IMR-90 (cell line): ENCODE data around the gene TMEM41A. TPM values are rescaled to one million over a fixed set of nuclear protein-coding genes. Genes with fewer than 3 reads are reported as not detected.

ENCODE experiments used
- ATAC-seq: fragments of 200-7000 bp; cut with Tn5 transposase; 2 replicates; pipeline ENCODE4 v1.9.1; 2020; ENCODE audit warnings: low read depth, mild to moderate bottlenecking, moderate library complexity
- BruUV-seq: library from RNA; stranded (reverse); fragments of 400-500 nt; replicated peaks from 2 replicates; lab custom pipeline; 2021; lab: Mats Ljungman, UMichigan
- CTCF ChIA-PET: fragments of 300-600 bp; formaldehyde crosslinking; extraction: SDS; loops from one replicate; lab custom pipeline; 2021; ENCODE audit warnings: antibody characterized with exemption; lab: Yijun Ruan, JAX
- POLR2A ChIA-PET: fragments of 300-600 bp; sonication (Branson Sonifier 250); formaldehyde crosslinking; loops from one replicate; lab custom pipeline; 2022; ENCODE audit warnings: antibody characterized with exemption; ENCODE audit not compliant: unreplicated experiment; lab: Charles Lee
- DNase-seq: peaks from one replicate; pipeline ENCODE4 v3.0.0; 2013
- H2AFZ ChIP-seq: replicated peaks from 2 replicates; pipeline ENCODE3; 2013; ENCODE audit warnings: low read length, mild to moderate bottlenecking; ENCODE audit not compliant: poor library complexity
- H2AK5ac ChIP-seq: 2 replicates; pipeline ENCODE4 v1.6.1; 2013; ENCODE audit warnings: low read depth, low read length, inconsistent platforms
- H2AK9ac ChIP-seq: replicated peaks from 2 replicates; pipeline ENCODE3; 2013; ENCODE audit warnings: mild to moderate bottlenecking, low read depth, low read length, moderate library complexity; ENCODE audit not compliant: poor library complexity
- H2BK120ac ChIP-seq: 2 replicates; pipeline ENCODE4 v1.6.1; 2013; ENCODE audit warnings: low read depth, low read length, inconsistent platforms
- H2BK15ac ChIP-seq: 3 replicates; pipeline ENCODE4 v1.6.1; 2013; ENCODE audit warnings: low read depth, low read length, inconsistent platforms
- H2BK20ac ChIP-seq: 2 replicates; pipeline ENCODE4 v1.6.1; 2013; ENCODE audit warnings: low read depth, mild to moderate bottlenecking, inconsistent platforms, low read length, moderate library complexity
- H2BK5ac ChIP-seq: 2 replicates; pipeline ENCODE4 v1.6.1; 2013; ENCODE audit warnings: mild to moderate bottlenecking, low read depth, low read length, inconsistent platforms; ENCODE audit not compliant: poor library complexity, severe bottlenecking
- H3K14ac ChIP-seq: replicated peaks from 2 replicates; pipeline ENCODE4 v1.6.1; 2013; ENCODE audit warnings: low read depth, low read length, inconsistent platforms
- H3K18ac ChIP-seq: 2 replicates; pipeline ENCODE4 v1.6.1; 2013; ENCODE audit warnings: low read depth, low read length, control low read depth
- H3K23ac ChIP-seq: 2 replicates; pipeline ENCODE4 v1.6.1; 2013; ENCODE audit warnings: low read depth, low read length, inconsistent platforms
- H3K27ac ChIP-seq: 2 replicates; pipeline ENCODE4 v1.5.1; 2013; ENCODE audit warnings: mild to moderate bottlenecking, control low read depth, low read length; ENCODE audit not compliant: insufficient read depth
- H3K27me3 ChIP-seq: 2 replicates; pipeline ENCODE4 v1.6.1; 2013; ENCODE audit warnings: low read length; ENCODE audit not compliant: control insufficient read depth, insufficient read depth
- H3K36me3 ChIP-seq: 2 replicates; pipeline ENCODE4 v1.6.1; 2013; ENCODE audit warnings: low read length, mixed read lengths; ENCODE audit not compliant: control insufficient read depth, insufficient read depth
- H3K4ac ChIP-seq: 2 replicates; pipeline ENCODE4 v1.6.1; 2013; ENCODE audit warnings: low read depth, low read length, inconsistent platforms
- H3K4me1 ChIP-seq: 2 replicates; pipeline ENCODE4 v1.6.1; 2013; ENCODE audit warnings: low read length, mixed read lengths; ENCODE audit not compliant: control insufficient read depth, insufficient read depth
- H3K4me2 ChIP-seq: 2 replicates; pipeline ENCODE4 v1.6.1; 2013; ENCODE audit warnings: low read depth, mild to moderate bottlenecking, control low read depth, low read length, moderate library complexity
- H3K4me3 ChIP-seq: 2 replicates; pipeline ENCODE4 v1.5.1; 2013; ENCODE audit warnings: low read depth, mild to moderate bottlenecking, control low read depth, low read length, moderate library complexity; ENCODE audit not compliant: insufficient read depth
- H3K56ac ChIP-seq: 2 replicates; pipeline ENCODE4 v1.6.1; 2013; ENCODE audit warnings: low read length, inconsistent platforms; ENCODE audit not compliant: insufficient read depth; ENCODE audit errors: extremely low read depth
- H3K79me1 ChIP-seq, 2 experiments: 2 replicates each; pipeline ENCODE4 v1.6.1; 2013; ENCODE audit warnings: low read length in 2 of 2, inconsistent platforms in 1 of 2, low read depth in 1 of 2
- H3K9ac ChIP-seq: 2 replicates; pipeline ENCODE4 v1.6.1; 2013; ENCODE audit warnings: low read depth, low read length, control low read depth
- H3K9me1 ChIP-seq: 2 replicates; pipeline ENCODE4 v1.6.1; 2013; ENCODE audit warnings: low read length, inconsistent platforms; ENCODE audit not compliant: insufficient read depth
- H3K9me3 ChIP-seq: 2 replicates; pipeline ENCODE4 v1.6.1; 2013; ENCODE audit warnings: low read length; ENCODE audit not compliant: control insufficient read depth, insufficient read depth
- H4K20me1 ChIP-seq: 2 replicates; pipeline ENCODE4 v1.6.1; 2013; ENCODE audit warnings: low read length, inconsistent platforms; ENCODE audit not compliant: insufficient read depth
- H4K5ac ChIP-seq: 2 replicates; pipeline ENCODE4 v1.6.1; 2013; ENCODE audit warnings: mild to moderate bottlenecking, low read depth, low read length, control low read depth
- H4K8ac ChIP-seq, 2 experiments: 2 replicates each; pipeline ENCODE4 v1.6.1; 2013; ENCODE audit warnings: low read depth in 2 of 2, low read length in 2 of 2, control low read depth in 1 of 2, inconsistent platforms in 1 of 2
- H4K91ac ChIP-seq: 2 replicates; pipeline ENCODE4 v1.6.1; 2013; ENCODE audit warnings: low read depth, low read length, inconsistent platforms; ENCODE audit not compliant: insufficient read depth
- CHD1 ChIP-seq: IDR thresholded peaks from 2 replicates; pipeline ENCODE4 v1.6.1; 2012; ENCODE audit warnings: low read depth, low read length, improper control_type of control experiment
- CTCF ChIP-seq: conservative IDR thresholded peaks from 2 replicates; pipeline ENCODE4 v1.5.1; 2012; ENCODE audit warnings: mild to moderate bottlenecking, low read depth, low read length, improper control_type of control experiment
- MAFK ChIP-seq: IDR thresholded peaks from 2 replicates; pipeline ENCODE4 v1.6.1; 2012; ENCODE audit warnings: low read depth, low read length, improper control_type of control experiment
- MAZ ChIP-seq: IDR thresholded peaks from 2 replicates; pipeline ENCODE4 v1.6.1; 2012; ENCODE audit warnings: low read depth, mild to moderate bottlenecking, low read length, improper control_type of control experiment, moderate library complexity, borderline replicate concordance
- MXI1 ChIP-seq: IDR thresholded peaks from 2 replicates; pipeline ENCODE4 v1.6.1; 2012; ENCODE audit warnings: low read depth, mild to moderate bottlenecking, low read length, moderate library complexity, borderline replicate concordance
- POLR2A ChIP-seq: IDR thresholded peaks from 2 replicates; pipeline ENCODE4 v1.6.1; 2012; ENCODE audit warnings: mild to moderate bottlenecking, low read depth, low read length
- RAD21 ChIP-seq: IDR thresholded peaks from 2 replicates; pipeline ENCODE4 v1.6.1; 2012; ENCODE audit warnings: low read length, improper control_type of control experiment
- RCOR1 ChIP-seq: IDR thresholded peaks from 2 replicates; pipeline ENCODE4 v1.6.1; 2012; ENCODE audit warnings: mild to moderate bottlenecking, low read length, improper control_type of control experiment; ENCODE audit not compliant: insufficient replicate concordance
- SMC3 ChIP-seq: fragments of 150-350 bp; IDR thresholded peaks from 2 replicates; pipeline ENCODE4 v1.6.1; 2016; ENCODE audit warnings: low read depth, mild to moderate bottlenecking, antibody characterized with exemption, low read length, moderate library complexity
- WGBS, 2 experiments: methylation state at CpG; one replicate each; pipeline versions ENCODE4 v1.1.5 to v1.1.7; 2013; ENCODE audit warnings: missing lambda C conversion rate in 2 of 2; ENCODE audit not compliant: insufficient read length in 1 of 2; ENCODE audit errors: extremely low coverage in 2 of 2; 5-methylcytosine and 5-hydroxymethylcytosine counted together
- dilution Hi-C: fragments of 300-500 bp; cut with HindIII; formaldehyde crosslinking; loops from one replicate; pipeline ENCODE4 v1.14.3; 2018; ENCODE audit warnings: low sequenced_read_pairs; ENCODE audit not compliant: unreplicated experiment
- in situ Hi-C: fragments of 300-500 bp; cut with MboI; formaldehyde crosslinking; loops from 3 replicates; pipeline ENCODE4 v1.14.3; 2019; ENCODE audit warnings: low sequenced_read_pairs, inconsistent platforms, mixed read lengths
- intact Hi-C: fragments of 100-400 bp; cut with micrococcal nuclease; formaldehyde crosslinking; loops from 2 replicates; pipeline ENCODE4 v1.10.0; 2022
- polyA plus RNA-seq, 3 experiments: library from polyadenylated mRNA; depleted of rRNA; stranded (reverse); fragments of >200 nt; gene quantifications; 2 replicates each; pipeline ENCODE4 v1.2.3, GENCODE V29; 2012; ENCODE audit warnings: low replicate concordance in 1 of 3
- total RNA-seq: library from RNA; depleted of rRNA; stranded (reverse); fragments of >200 nt; gene quantifications from 2 replicates; pipeline ENCODE4 v1.2.3, GENCODE V29; 2012

Gene TMEM41A
- total and polyA plus RNA-seq, 2 of the 4 experiments (the other 2 are of a cell fraction), result 10.6 to 12.5 TPM

DNA sequence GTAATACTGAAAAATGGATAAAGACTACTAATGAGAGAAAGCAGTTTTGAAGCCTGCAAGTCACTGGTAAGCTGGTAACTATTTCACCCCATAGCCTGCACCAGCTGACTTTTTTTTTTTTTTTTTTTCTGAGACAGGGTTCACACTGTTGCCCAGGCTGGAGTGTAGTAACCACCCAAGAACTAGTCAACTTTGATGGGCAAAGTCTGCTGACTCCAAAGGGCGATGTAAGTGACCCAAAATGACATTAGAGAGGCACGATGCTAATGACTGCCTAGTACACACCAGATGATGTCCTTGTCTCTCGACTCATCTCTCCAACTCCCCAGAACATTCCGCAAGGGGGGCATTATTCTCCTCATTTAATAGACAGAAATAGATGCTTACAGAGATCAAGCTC lies 12.9 kb upstream of the TMEM41A start:
- Histone ChIP-seq H3K14ac (no peak overlapping the region), H3K27me3 (peaks cover 15% of the 10 kb centered on the region), H2BK120ac (no peak overlapping the region), H3K27ac (no peak overlapping the region), H3K23ac (no peak overlapping the region), H3K4ac (no peak overlapping the region), H4K8ac (no peak overlapping the region), H2AFZ (no peak overlapping the region), H2AK9ac (no peak overlapping the region), H4K5ac (no peak overlapping the region), H3K36me3 (no peaks in the 10 kb centered on the region), H3K9ac (no peak overlapping the region), H2BK15ac (no peak overlapping the region), H3K9me1 (no peaks in the 10 kb centered on the region), H4K91ac (no peak overlapping the region), H3K79me1 (no peaks in the 10 kb centered on the region), H2BK5ac (no peak overlapping the region), H4K20me1 (no peaks in the 10 kb centered on the region), H3K4me2 (no peak overlapping the region), H3K56ac (no peak overlapping the region), H3K18ac (no peak overlapping the region), H2AK5ac (no peak overlapping the region), H3K4me3 (no peak overlapping the region), H3K9me3 (no peaks in the 10 kb centered on the region), H3K4me1 (no peaks in the 10 kb centered on the region), H2BK20ac (no peak overlapping the region)
- TF ChIP-seq CHD1 (no peak), POLR2A (no peak), RAD21 (no peak), SMC3 (no peak), MAZ (no peak), RCOR1 (no peak), CTCF (no peak), MAFK (no peak), MXI1 (no peak)
- CTCF ChIA-PET, result interaction anchor here (0.5 kb wide), 1 partner anchor 434 kb away, joined by 3 read pairs; no protein-coding TSS in a partner anchor
- in situ Hi-C loops, result no loop called here
- intact Hi-C loops, result no loop called here
- no CpG with 5 or more reads among the region's 4 CpGs for WGBS, 2 experiments
- dilution Hi-C loops, result no loop called here
- no peak for DNase-seq
- POLR2A ChIA-PET, result no interaction called here
- BruUV-seq, result no TSS peak
- ATAC-seq, result no peak
